Occipital lobe (tissue), 2 donors: ENCODE measurements around the gene AFF2. TPM values are rescaled to one million over a fixed set of nuclear protein-coding genes. Genes with fewer than 3 reads are reported as not detected.

Experiments
- small RNA-seq: library from RNA; depleted of rRNA; stranded (forward); fragments of <200 nt; gene quantifications from one replicate; pipeline ENCODE3, GENCODE V24; 2014
- total RNA-seq: library from RNA; depleted of rRNA; stranded (reverse); fragments of >200 nt; gene quantifications from one replicate; pipeline ENCODE4 v1.2.3, GENCODE V29; 2014

Gene AFF2
- total RNA-seq, 1 donor from 2014 or later, result 343 TPM

Small RNA genes within 50 kb of the gene (small RNA-seq; reads per million reads assigned to genes)
- not detected for gene RN7SKP267
